HL-60 (cell line): ENCODE data around the gene DNAH8.

Experiments used
- DNase-seq, 2 experiments: peaks; one replicate each; pipeline ENCODE4 v3.0.0-alpha.2; 2010 to 2020; ENCODE audit warnings: low read depth in 1 of 2, low spot score in 1 of 2
- H3K27ac ChIP-seq: fragments of 250-450 bp; sonication (Bioruptor Pico); replicated peaks from 2 replicates; pipeline ENCODE4 v1.5.1; 2020; ENCODE audit warnings: mild to moderate bottlenecking, moderate library complexity
- H3K27me3 ChIP-seq: fragments of 250-450 bp; sonication (Bioruptor Pico); 2 replicates; pipeline ENCODE4 v1.5.1; 2021; ENCODE audit warnings: mild to moderate bottlenecking, moderate library complexity; ENCODE audit not compliant: insufficient read depth, poor library complexity, severe bottlenecking
- H3K4me3 ChIP-seq: replicated peaks from 2 replicates; pipeline ENCODE4 v1.5.1; 2011; ENCODE audit warnings: mild to moderate bottlenecking, control low read depth, low read length; ENCODE audit not compliant: insufficient read depth
- CTCF ChIP-seq: IDR thresholded peaks from one replicate; pipeline ENCODE4 v1.5.1; 2011; ENCODE audit warnings: low read length, control low read depth, inconsistent platforms; ENCODE audit not compliant: insufficient read depth
- GABPA ChIP-seq: IDR thresholded peaks from 2 replicates; pipeline ENCODE4 v1.6.1; 2012; ENCODE audit warnings: low read depth
- POLR2AphosphoS5 ChIP-seq: IDR thresholded peaks from 2 replicates; pipeline ENCODE4 v1.6.1; 2012; ENCODE audit warnings: low read depth
- REST ChIP-seq: IDR thresholded peaks from 2 replicates; pipeline ENCODE4 v1.6.1; 2012; ENCODE audit warnings: low read depth; ENCODE audit not compliant: insufficient replicate concordance
- SPI1 ChIP-seq: IDR thresholded peaks from 2 replicates; pipeline ENCODE4 v1.6.1; 2012; ENCODE audit warnings: low read depth, mild to moderate bottlenecking, borderline replicate concordance

Gene DNAH8

GRCh38 chr6:39055661-39056060 is 340.6 kb downstream of the DNAH8 start:
- H3K27me3 ChIP-seq, result peaks cover 5% of the 10 kb centered on the region
- no peak overlapping the region for H3K4me3 ChIP-seq
- no peak for TF ChIP-seq REST
- no peak for TF ChIP-seq SPI1
- no peak for TF ChIP-seq POLR2AphosphoS5
- no peak for TF ChIP-seq GABPA
- no peak for TF ChIP-seq CTCF
- no peak overlapping the region for H3K27ac ChIP-seq
- no peak for DNase-seq

- no peak for TF ChIP-seq REST
- TF ChIP-seq CTCF, result no peak
- TF ChIP-seq POLR2AphosphoS5, result no peak
- TF ChIP-seq SPI1, result no peak
- TF ChIP-seq GABPA, result no peak
- DNase-seq, result no peak
- no peaks in the 10 kb centered on the region for H3K27me3 ChIP-seq
- H3K27ac ChIP-seq, result no peak overlapping the region
- H3K4me3 ChIP-seq, result no peak overlapping the region
Measured at GRCh38 chr6:39056191-39056590, 341.1 kb downstream of the DNAH8 start.

GRCh38 chr6:39056681-39057080 is 341.6 kb downstream of the DNAH8 start:
- Histone ChIP-seq H3K4me3 (no peak overlapping the region), H3K27ac (no peak overlapping the region), H3K27me3 (no peaks in the 10 kb centered on the region)
- DNase-seq, result no peak
- TF ChIP-seq CTCF (no peak), POLR2AphosphoS5 (no peak), SPI1 (no peak), REST (no peak), GABPA (no peak)
